Neuron (in vitro differentiated cells): ENCODE measurements around the gene SLCO3A1.

Experiments used
- H2AFZ ChIP-seq: one replicate; pipeline ENCODE4 v1.6.1; 2013; ENCODE audit warnings: low read depth, mild to moderate bottlenecking, inconsistent platforms, low read length, moderate library complexity
- H3K27me3 ChIP-seq: one replicate; pipeline ENCODE4 v1.6.1; 2013; ENCODE audit warnings: low read length; ENCODE audit not compliant: insufficient read depth
- H3K36me3 ChIP-seq: one replicate; pipeline ENCODE4 v1.6.1; 2013; ENCODE audit warnings: low read length; ENCODE audit not compliant: insufficient read depth
- H3K4me1 ChIP-seq: one replicate; pipeline ENCODE4 v1.6.1; 2013; ENCODE audit warnings: low read length; ENCODE audit not compliant: insufficient read depth
- H3K4me3 ChIP-seq: 2 replicates; pipeline ENCODE4 v1.5.1; 2013; ENCODE audit warnings: mild to moderate bottlenecking, low read length, moderate library complexity
- H3K9me3 ChIP-seq: one replicate; pipeline ENCODE4 v1.6.1; 2013; ENCODE audit warnings: low read length

Gene SLCO3A1

GRCh38 chr15:92005154-92005553 lies 151.6 kb downstream of the SLCO3A1 start:
- H3K9me3 ChIP-seq = no peaks in the 10 kb centered on the region
- H3K4me3 ChIP-seq = no peak overlapping the region
- H3K4me1 ChIP-seq = peaks cover 1% of the 10 kb centered on the region
- peaks cover 3% of the 10 kb centered on the region for H3K27me3 ChIP-seq
- no peak overlapping the region for H2AFZ ChIP-seq
- H3K36me3 ChIP-seq = no peaks in the 10 kb centered on the region

- Histone ChIP-seq H2AFZ (no peak overlapping the region), H3K9me3 (no peaks in the 10 kb centered on the region), H3K4me1 (peaks cover 1% of the 10 kb centered on the region), H3K27me3 (peaks cover 3% of the 10 kb centered on the region), H3K36me3 (no peaks in the 10 kb centered on the region), H3K4me3 (no peak overlapping the region)
These were observed 152.9 kb downstream of the SLCO3A1 start for GRCh38 chr15:92006186-92007028.

- Histone ChIP-seq H3K4me3 (no peak overlapping the region), H3K9me3 (no peaks in the 10 kb centered on the region)
These were observed 155.7 kb downstream of the SLCO3A1 start for GRCh38 chr15:92009162-92009561.

GRCh38 chr15:92011611-92012367 lies 158.3 kb downstream of the SLCO3A1 start:
- no peaks in the 10 kb centered on the region for H3K27me3 ChIP-seq
- no peak overlapping the region for H2AFZ ChIP-seq
- no peaks in the 10 kb centered on the region for H3K4me1 ChIP-seq
- H3K9me3 ChIP-seq = no peaks in the 10 kb centered on the region
- no peak overlapping the region for H3K4me3 ChIP-seq
- no peaks in the 10 kb centered on the region for H3K36me3 ChIP-seq

More at GRCh38 chr15:92009162-92009561, 155.7 kb downstream of the SLCO3A1 start:
- H2AFZ ChIP-seq = no peak overlapping the region
- H3K36me3 ChIP-seq = no peaks in the 10 kb centered on the region
- peaks cover 3% of the 10 kb centered on the region for H3K27me3 ChIP-seq
- H3K4me1 ChIP-seq = no peaks in the 10 kb centered on the region

- no peaks in the 10 kb centered on the region for H3K36me3 ChIP-seq
- no peaks in the 10 kb centered on the region for H3K27me3 ChIP-seq
- H3K4me3 ChIP-seq = no peak overlapping the region
- no peaks in the 10 kb centered on the region for H3K9me3 ChIP-seq
- H2AFZ ChIP-seq = no peak overlapping the region
- H3K4me1 ChIP-seq = no peaks in the 10 kb centered on the region
These were observed 158.8 kb downstream of the SLCO3A1 start for GRCh38 chr15:92012368-92012629.

GRCh38 chr15:92012881-92013280 lies 159.4 kb downstream of the SLCO3A1 start:
- no peak overlapping the region for H3K4me3 ChIP-seq
- H2AFZ ChIP-seq = no peak overlapping the region
- no peaks in the 10 kb centered on the region for H3K9me3 ChIP-seq
- H3K4me1 ChIP-seq = no peaks in the 10 kb centered on the region
- no peaks in the 10 kb centered on the region for H3K27me3 ChIP-seq
- H3K36me3 ChIP-seq = no peaks in the 10 kb centered on the region

GRCh38 chr15:92014281-92015030 lies 160.9 kb downstream of the SLCO3A1 start:
- H3K9me3 ChIP-seq = no peaks in the 10 kb centered on the region
- no peaks in the 10 kb centered on the region for H3K27me3 ChIP-seq
- H2AFZ ChIP-seq = no peak overlapping the region
- H3K36me3 ChIP-seq = no peaks in the 10 kb centered on the region
- no peaks in the 10 kb centered on the region for H3K4me1 ChIP-seq
- H3K4me3 ChIP-seq = no peak overlapping the region

- H3K36me3 ChIP-seq = no peaks in the 10 kb centered on the region
- no peak overlapping the region for H3K4me3 ChIP-seq
- H2AFZ ChIP-seq = no peak overlapping the region
- no peaks in the 10 kb centered on the region for H3K27me3 ChIP-seq
- no peaks in the 10 kb centered on the region for H3K4me1 ChIP-seq
- H3K9me3 ChIP-seq = no peaks in the 10 kb centered on the region
These were observed 164.5 kb downstream of the SLCO3A1 start for GRCh38 chr15:92017882-92018534.

GRCh38 chr15:92018535-92019239 lies 165.2 kb downstream of the SLCO3A1 start:
- H3K9me3 ChIP-seq = no peaks in the 10 kb centered on the region
- H3K4me3 ChIP-seq = no peak overlapping the region
- no peaks in the 10 kb centered on the region for H3K4me1 ChIP-seq
- H3K27me3 ChIP-seq = no peaks in the 10 kb centered on the region
- H2AFZ ChIP-seq = no peak overlapping the region
- no peaks in the 10 kb centered on the region for H3K36me3 ChIP-seq

GRCh38 chr15:92019706-92020105 lies 166.2 kb downstream of the SLCO3A1 start:
- H3K4me3 ChIP-seq = no peak overlapping the region
- no peaks in the 10 kb centered on the region for H3K36me3 ChIP-seq
- H2AFZ ChIP-seq = no peak overlapping the region
- no peaks in the 10 kb centered on the region for H3K27me3 ChIP-seq
- H3K4me1 ChIP-seq = no peaks in the 10 kb centered on the region
- H3K9me3 ChIP-seq = no peaks in the 10 kb centered on the region

GRCh38 chr15:92020207-92020606 lies 166.7 kb downstream of the SLCO3A1 start:
- H3K27me3 ChIP-seq = no peaks in the 10 kb centered on the region
- H3K36me3 ChIP-seq = no peaks in the 10 kb centered on the region
- H3K9me3 ChIP-seq = no peaks in the 10 kb centered on the region
- no peak overlapping the region for H2AFZ ChIP-seq
- no peak overlapping the region for H3K4me3 ChIP-seq
- H3K4me1 ChIP-seq = no peaks in the 10 kb centered on the region

- H2AFZ ChIP-seq = no peak overlapping the region
- H3K27me3 ChIP-seq = no peaks in the 10 kb centered on the region
- H3K4me1 ChIP-seq = no peaks in the 10 kb centered on the region
- H3K9me3 ChIP-seq = no peaks in the 10 kb centered on the region
- H3K36me3 ChIP-seq = no peaks in the 10 kb centered on the region
- H3K4me3 ChIP-seq = no peak overlapping the region
These were observed 167.3 kb downstream of the SLCO3A1 start for GRCh38 chr15:92020804-92021203.
